ENCODE data around the gene PTPRN2. TPM values are rescaled to one million over a fixed set of nuclear protein-coding genes. Genes with fewer than 3 reads are reported as not detected.

PTPRN2 gene
- total and polyA plus RNA-seq, 2 donors (not counting 1 experiment from before 2014, with no cell fraction given), result 0.54 to 1.2 TPM

GRCh38 chr7:158450476-158451124 lies 137.0 kb downstream of the PTPRN2 start:
- Histone ChIP-seq H3K4me2 (ENCODE audit: extremely low read depth, insufficient read depth, low read length) (no peak overlapping the region), H2AFZ (ENCODE audit: low read length) (no peak overlapping the region), H4K20me1 (ENCODE audit: control insufficient read depth, extremely low read depth, insufficient read depth, low read length) (no peaks in the 10 kb centered on the region), H3K4me1 (ENCODE audit: control insufficient read depth, extremely low read depth, insufficient read depth, low read length) (no peaks in the 10 kb centered on the region), H3K36me3 (ENCODE audit: control insufficient read depth, insufficient read depth, low read length) (no peaks in the 10 kb centered on the region), H3K4me3 (replicated peaks in 1 of 4; ENCODE audit: control extremely low read depth in 1 of 4, insufficient read depth in 1 of 4, low read depth in 3 of 4, low read length in 4 of 4) (no peak overlapping the region), H3K9me3 (ENCODE audit: control insufficient read depth, insufficient read depth, low read depth, low read length) (no peaks in the 10 kb centered on the region), H3K9ac (ENCODE audit: insufficient read depth, low read length) (no peak overlapping the region), H3K27ac (ENCODE audit: insufficient read depth, low read length) (no peak overlapping the region), H3K79me2 (ENCODE audit: control insufficient read depth, insufficient read depth, low read length) (no peaks in the 10 kb centered on the region), H3K27me3 (ENCODE audit: control insufficient read depth, insufficient read depth, low read length) (no peaks in the 10 kb centered on the region)
- DNase-seq (ENCODE audit: low read depth in 2 of 2), result no peak
- TF ChIP-seq EZH2 (IDR thresholded peaks at IDR 0.05; ENCODE audit: low read length, missing control alignments), result no peak
- TF ChIP-seq CTCF (conservative IDR thresholded peaks at IDR 0.05 in 1 of 2, IDR thresholded peaks at IDR 0.05 in 1 of 2; ENCODE audit: low read depth in 1 of 2, low read length in 2 of 2), result no peak

GRCh38 chr7:158449942-158450341 lies 137.7 kb downstream of the PTPRN2 start:
- Histone ChIP-seq H3K4me1 (ENCODE audit: control insufficient read depth, extremely low read depth, insufficient read depth, low read length) (no peaks in the 10 kb centered on the region), H2AFZ (ENCODE audit: low read length) (no peak overlapping the region), H3K79me2 (ENCODE audit: control insufficient read depth, insufficient read depth, low read length) (no peaks in the 10 kb centered on the region), H3K27ac (ENCODE audit: insufficient read depth, low read length) (no peak overlapping the region), H3K36me3 (ENCODE audit: control insufficient read depth, insufficient read depth, low read length) (no peaks in the 10 kb centered on the region), H4K20me1 (ENCODE audit: control insufficient read depth, extremely low read depth, insufficient read depth, low read length) (no peaks in the 10 kb centered on the region), H3K27me3 (ENCODE audit: control insufficient read depth, insufficient read depth, low read length) (no peaks in the 10 kb centered on the region), H3K4me2 (ENCODE audit: extremely low read depth, insufficient read depth, low read length) (no peak overlapping the region), H3K9me3 (ENCODE audit: control insufficient read depth, insufficient read depth, low read depth, low read length) (no peaks in the 10 kb centered on the region), H3K4me3 (replicated peaks in 1 of 4; ENCODE audit: control extremely low read depth in 1 of 4, insufficient read depth in 1 of 4, low read depth in 3 of 4, low read length in 4 of 4) (no peak overlapping the region), H3K9ac (ENCODE audit: insufficient read depth, low read length) (no peak overlapping the region)
- TF ChIP-seq CTCF (conservative IDR thresholded peaks at IDR 0.05 in 1 of 2, IDR thresholded peaks at IDR 0.05 in 1 of 2; ENCODE audit: low read depth in 1 of 2, low read length in 2 of 2), result no peak
- no peak for TF ChIP-seq EZH2 (IDR thresholded peaks at IDR 0.05; ENCODE audit: low read length, missing control alignments)
- no peak for DNase-seq (ENCODE audit: low read depth in 2 of 2)

GRCh38 chr7:158449266-158449665 lies 138.4 kb downstream of the PTPRN2 start:
- no peaks in the 10 kb centered on the region for H4K20me1 ChIP-seq (ENCODE audit: control insufficient read depth, extremely low read depth, insufficient read depth, low read length)
- no peak overlapping the region for H2AFZ ChIP-seq (ENCODE audit: low read length)
- H3K36me3 ChIP-seq (ENCODE audit: control insufficient read depth, insufficient read depth, low read length), result no peaks in the 10 kb centered on the region
- H3K9ac ChIP-seq (ENCODE audit: insufficient read depth, low read length), result no peak overlapping the region
- no peak for TF ChIP-seq CTCF (conservative IDR thresholded peaks at IDR 0.05 in 1 of 2, IDR thresholded peaks at IDR 0.05 in 1 of 2; ENCODE audit: low read depth in 1 of 2, low read length in 2 of 2)
- no peak for TF ChIP-seq EZH2 (IDR thresholded peaks at IDR 0.05; ENCODE audit: low read length, missing control alignments)
- H3K27ac ChIP-seq (ENCODE audit: insufficient read depth, low read length), result no peak overlapping the region
- no peaks in the 10 kb centered on the region for H3K9me3 ChIP-seq (ENCODE audit: control insufficient read depth, insufficient read depth, low read depth, low read length)
- H3K4me3 ChIP-seq (replicated peaks in 1 of 4; ENCODE audit: control extremely low read depth in 1 of 4, insufficient read depth in 1 of 4, low read depth in 3 of 4, low read length in 4 of 4), result no peak overlapping the region
- no peaks in the 10 kb centered on the region for H3K4me1 ChIP-seq (ENCODE audit: control insufficient read depth, extremely low read depth, insufficient read depth, low read length)
- no peak for DNase-seq (ENCODE audit: low read depth in 2 of 2)
- H3K27me3 ChIP-seq (ENCODE audit: control insufficient read depth, insufficient read depth, low read length), result no peaks in the 10 kb centered on the region
- no peaks in the 10 kb centered on the region for H3K79me2 ChIP-seq (ENCODE audit: control insufficient read depth, insufficient read depth, low read length)
- no peak overlapping the region for H3K4me2 ChIP-seq (ENCODE audit: extremely low read depth, insufficient read depth, low read length)

Measured in fibroblast of lung (primary cell).